ENCODE measurements around the gene CHAC2.
A peak's percentile ranks its signal among the peaks of the same experiment; 100 is the strongest.
"Not testable (repeated sequence)": the region's sequence is repeated elsewhere in the genome, so short reads cannot be mapped to it uniquely, and the experiment has no call there.

CHAC2 gene

GRCh38 chr2:53777134-53777533, 9.5 kb downstream of the CHAC2 start:
- no peak for DNase-seq (ENCODE audit: insufficient read length, low spot score)
- FAIRE-seq: peak; percentile 21

DNA sequence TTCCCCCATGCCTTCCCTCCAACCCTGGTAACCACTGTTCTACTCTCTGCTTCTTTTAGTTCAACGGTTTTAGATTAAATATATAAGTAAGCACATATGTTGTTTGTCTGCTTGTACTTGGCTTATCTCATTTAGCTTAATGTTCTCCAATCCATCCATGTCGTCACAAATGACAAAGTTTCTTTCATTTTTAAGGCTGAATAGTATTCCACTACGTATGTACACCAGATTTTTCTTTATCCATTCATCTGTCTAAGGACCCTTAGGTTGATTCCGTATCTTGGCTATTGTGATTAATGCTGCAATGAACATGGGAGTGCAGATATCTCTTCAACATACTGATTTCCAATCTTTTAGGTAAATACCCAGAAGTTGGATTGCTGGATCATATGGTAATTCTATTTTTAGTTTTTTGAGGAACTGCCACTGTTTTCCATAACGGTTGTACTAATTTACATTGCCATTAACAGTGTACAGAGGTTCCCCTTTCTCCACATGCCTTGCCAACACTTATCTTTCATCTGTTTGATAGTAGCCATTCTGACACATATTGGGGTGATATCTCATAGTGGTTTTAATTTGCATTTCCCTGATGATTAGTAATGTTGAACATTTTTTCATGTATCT, 11.0 kb downstream of the CHAC2 start:
- FAIRE-seq: peak; percentile 28

DNA sequence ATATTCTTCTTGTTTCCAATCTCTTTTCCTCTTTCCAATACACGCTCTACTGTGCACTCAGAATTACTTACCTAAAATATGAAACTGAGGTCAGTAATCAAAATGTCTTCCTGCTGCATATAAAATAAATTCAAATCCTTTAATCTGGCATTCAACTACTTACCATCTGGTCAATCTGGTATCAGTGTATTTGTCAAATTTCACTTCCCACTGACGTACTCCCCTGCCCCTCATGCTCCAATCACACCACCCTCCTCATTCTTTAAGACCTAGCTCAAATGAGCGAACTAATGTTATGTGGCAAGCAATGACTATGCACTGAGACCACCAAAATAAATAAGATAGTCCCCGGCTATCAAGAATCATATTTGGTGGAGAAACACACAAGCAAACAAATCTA, 12.5 kb downstream of the CHAC2 start:
- DNase-seq (ENCODE audit: insufficient read length, low spot score): no peak
- no peak for FAIRE-seq

More for the DNA sequence above, 11.0 kb downstream of the CHAC2 start:
- DNase-seq (ENCODE audit: insufficient read length, low spot score): no peak

DNA sequence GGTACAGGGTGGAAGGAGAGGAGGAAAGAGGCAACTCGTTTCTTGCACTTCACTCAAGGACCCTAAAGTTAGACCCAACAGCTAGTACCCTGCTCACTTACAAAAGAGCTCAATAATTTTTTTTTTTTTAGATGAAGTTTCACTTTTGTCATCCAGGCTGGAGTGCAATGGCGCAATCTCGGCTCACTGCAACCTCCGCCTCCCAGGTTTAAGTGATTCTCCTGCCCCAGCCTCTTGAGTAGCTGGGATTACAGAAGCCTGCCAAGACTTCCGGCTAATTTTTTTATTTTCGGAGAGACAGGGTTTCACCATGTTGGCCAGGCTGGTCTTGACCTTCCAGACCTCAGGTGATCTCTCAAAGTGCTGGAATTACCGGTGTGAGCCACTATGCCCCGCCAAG, 15.1 kb downstream of the CHAC2 start:
- FAIRE-seq (no peak), DNase-seq (ENCODE audit: insufficient read length, low spot score) (no peak)

- no peak for DNase-seq (ENCODE audit: insufficient read length, low spot score)
- FAIRE-seq: no peak
Measured at GRCh38 chr2:53784436-53784835, 16.8 kb downstream of the CHAC2 start.

DNA sequence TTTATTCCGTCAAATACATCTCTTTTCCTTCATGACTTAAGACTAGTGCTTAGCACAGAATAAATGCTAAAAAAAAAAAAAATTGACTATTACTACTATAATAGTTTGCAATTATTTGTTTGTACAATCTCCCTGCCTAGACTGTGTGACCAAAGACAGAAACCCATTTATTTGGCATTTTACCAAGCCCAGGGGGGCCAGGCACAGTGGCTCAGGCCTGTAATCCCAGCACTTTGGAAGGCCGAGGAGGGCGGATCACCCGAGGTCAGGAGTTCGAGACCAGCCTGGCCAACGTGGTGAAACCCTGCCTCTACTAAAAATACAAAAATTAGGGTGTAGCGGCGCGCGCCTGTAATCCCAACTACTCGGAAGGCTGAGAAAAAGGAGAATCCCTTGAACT, 17.8 kb downstream of the CHAC2 start:
- FAIRE-seq (no peak), DNase-seq (ENCODE audit: insufficient read length, low spot score) (no peak)

- DNase-seq (ENCODE audit: insufficient read length, low spot score) (no peak), FAIRE-seq (no peak)
Measured at GRCh38 chr2:53786352-53786704, 18.7 kb downstream of the CHAC2 start.

- DNase-seq (ENCODE audit: insufficient read length, low spot score) (peak; percentile 69), FAIRE-seq (peak; percentile 91)
Measured at GRCh38 chr2:53786705-53787613, 19.4 kb downstream of the CHAC2 start, which contains the start of the genes ASB3 and ERLEC1. TSS of gene ASB3 (minus strand) at chr2:53786953. CDS start at chr2:53765572, 21,381 bp downstream. TSS of gene ERLEC1 (plus strand) at chr2:53787044. CDS start at chr2:53787211, 167 bp downstream.

GRCh38 chr2:53787614-53788289, 20.1 kb downstream of the CHAC2 start:
- DNase-seq (ENCODE audit: insufficient read length, low spot score): no peak
- FAIRE-seq: peak; percentile 61

GRCh38 chr2:53793261-53793660, 25.7 kb downstream of the CHAC2 start:
- FAIRE-seq (no peak), DNase-seq (ENCODE audit: insufficient read length, low spot score) (no peak)

- FAIRE-seq (no peak), DNase-seq (ENCODE audit: insufficient read length, low spot score) (no peak)
Measured at GRCh38 chr2:53793821-53794220, 26.2 kb downstream of the CHAC2 start.

GRCh38 chr2:53801547-53801946, 33.9 kb downstream of the CHAC2 start:
- DNase-seq (ENCODE audit: insufficient read length, low spot score): no peak
- FAIRE-seq: no peak

DNA sequence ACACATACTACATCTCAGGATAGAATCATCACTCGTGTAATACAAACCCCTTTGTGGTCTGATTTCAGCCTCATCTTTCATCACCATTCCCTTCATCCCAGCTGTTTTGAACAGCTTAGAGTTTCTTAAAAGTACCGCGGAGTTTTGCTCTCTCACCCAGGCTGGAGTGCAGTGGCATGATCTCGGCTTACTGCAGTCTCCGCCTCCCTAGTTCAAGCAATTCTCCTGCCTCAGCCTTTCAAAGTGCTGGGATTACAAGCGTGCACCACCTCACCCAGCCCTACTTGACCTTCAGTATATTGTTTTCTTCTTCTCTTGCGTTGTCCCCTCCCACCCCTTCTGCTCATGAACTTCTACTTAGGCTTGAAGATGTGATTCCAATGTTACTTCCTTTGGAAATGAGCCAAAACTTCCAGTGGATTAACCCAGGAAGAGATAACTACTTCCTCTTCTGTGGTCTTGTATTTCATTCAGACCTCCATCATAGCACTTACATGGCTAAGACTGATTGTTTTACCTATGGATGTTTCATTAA, 35.1 kb downstream of the CHAC2 start:
- FAIRE-seq (no peak), DNase-seq (ENCODE audit: insufficient read length, low spot score) (no peak)

GRCh38 chr2:53811601-53812000, 44.0 kb downstream of the CHAC2 start:
- no peak for FAIRE-seq
- no peak for DNase-seq (ENCODE audit: insufficient read length, low spot score)

- DNase-seq (ENCODE audit: insufficient read length, low spot score): no peak
- FAIRE-seq: no peak
Measured at GRCh38 chr2:53813151-53813550, 45.5 kb downstream of the CHAC2 start.

- FAIRE-seq: no peak
- DNase-seq (ENCODE audit: insufficient read length, low spot score): no peak
Measured at GRCh38 chr2:53818854-53819435, 51.3 kb downstream of the CHAC2 start.

GRCh38 chr2:53819634-53820033, 52.0 kb downstream of the CHAC2 start:
- DNase-seq (ENCODE audit: insufficient read length, low spot score) (no peak), FAIRE-seq (no peak)

GRCh38 chr2:53820048-53820447, 52.4 kb downstream of the CHAC2 start:
- no peak for DNase-seq (ENCODE audit: insufficient read length, low spot score)
- FAIRE-seq: no peak

DNA sequence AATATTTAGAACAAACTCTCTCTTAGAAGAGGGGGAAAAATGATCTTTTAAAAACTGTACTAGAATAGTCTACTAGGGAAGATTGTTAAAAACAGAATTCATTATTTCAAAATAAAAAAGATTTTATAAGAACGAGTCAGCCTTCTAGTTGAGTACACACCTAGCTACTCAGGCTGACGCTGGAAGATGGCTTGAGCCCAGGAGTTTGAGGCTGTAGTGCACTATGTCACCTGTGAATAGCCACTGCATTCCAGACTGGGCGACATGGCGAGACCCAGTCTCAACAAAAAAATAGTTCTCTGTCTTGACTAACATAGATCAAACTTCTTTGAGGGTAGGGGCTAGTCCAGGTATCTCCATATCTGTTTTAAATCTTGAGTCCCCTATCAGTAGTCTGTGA, 53.1 kb downstream of the CHAC2 start:
- no peak for FAIRE-seq

GRCh38 chr2:53821810-53822209, 54.2 kb downstream of the CHAC2 start:
- FAIRE-seq (no peak), DNase-seq (ENCODE audit: insufficient read length, low spot score) (no peak)

More for the DNA sequence above, 53.1 kb downstream of the CHAC2 start:
- no peak for DNase-seq (ENCODE audit: insufficient read length, low spot score)

DNA sequence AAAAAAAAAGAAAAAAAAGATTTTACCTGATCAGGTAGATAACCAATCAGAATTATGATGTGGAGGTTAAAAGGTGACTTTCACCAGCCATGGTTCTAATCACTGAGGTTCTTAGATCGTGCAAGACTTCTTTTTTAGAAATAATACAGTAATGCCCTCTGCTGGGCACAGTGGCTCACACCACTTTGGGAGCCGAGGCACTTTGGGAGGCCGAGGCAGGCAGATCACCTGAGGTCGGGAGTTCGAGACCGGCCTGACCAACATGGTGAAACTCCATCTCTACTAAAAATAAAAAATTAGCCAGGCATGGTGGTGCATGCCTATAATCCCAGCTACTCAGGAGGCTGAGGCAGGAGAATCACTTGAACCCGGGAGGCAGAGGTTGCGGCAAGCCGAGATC, 56.0 kb downstream of the CHAC2 start:
- not testable (repeated sequence) for FAIRE-seq; DNase-seq (ENCODE audit: insufficient read length, low spot score)

Data from GM19239 (cell line).